Retinal pigment epithelial cell (primary cell): Measurements from ENCODE around the gene CEP41.

Experiments used
- DNase-seq: peaks from one replicate; pipeline ENCODE4 v3.0.0-alpha.2; 2010; ENCODE audit warnings: low read depth
- H3K4me3 ChIP-seq: 2 replicates; pipeline ENCODE4 v1.5.1; 2011; ENCODE audit warnings: mild to moderate bottlenecking, low read length, control low read depth, moderate library complexity
- CTCF ChIP-seq: conservative IDR thresholded peaks from 2 replicates; pipeline ENCODE4 v1.5.1; 2011; ENCODE audit warnings: low read depth, low read length, control low read depth, inconsistent platforms

CEP41 gene

GRCh38 chr7:130421684-130422083, 19.1 kb downstream of the CEP41 start:
- no peak for DNase-seq
- no peak overlapping the region for H3K4me3 ChIP-seq
- TF ChIP-seq CTCF = no peak

GRCh38 chr7:130420943-130421578, 19.8 kb downstream of the CEP41 start:
- DNase-seq = no peak
- TF ChIP-seq CTCF = no peak
- no peak overlapping the region for H3K4me3 ChIP-seq

DNA sequence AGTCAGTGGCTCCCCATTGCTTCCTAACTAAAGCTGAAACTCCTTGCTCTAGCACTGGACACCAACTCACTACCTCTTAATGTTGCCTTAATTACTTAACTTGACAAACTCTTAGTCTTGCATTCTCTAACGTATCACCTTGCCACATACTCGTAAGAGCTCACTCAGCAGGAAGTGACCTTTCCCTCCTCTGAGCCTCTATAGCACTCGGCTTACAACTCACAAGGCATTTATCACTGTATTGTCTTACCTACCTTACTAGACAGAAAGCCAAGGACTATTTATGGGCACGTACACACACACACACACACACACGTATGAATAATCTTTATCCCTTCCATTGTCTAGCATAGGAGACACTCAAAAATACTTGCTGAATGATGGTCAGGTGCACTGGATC, 21.2 kb downstream of the CEP41 start:
- H3K4me3 ChIP-seq = no peak overlapping the region
- no peak for TF ChIP-seq CTCF
- no peak for DNase-seq

DNA sequence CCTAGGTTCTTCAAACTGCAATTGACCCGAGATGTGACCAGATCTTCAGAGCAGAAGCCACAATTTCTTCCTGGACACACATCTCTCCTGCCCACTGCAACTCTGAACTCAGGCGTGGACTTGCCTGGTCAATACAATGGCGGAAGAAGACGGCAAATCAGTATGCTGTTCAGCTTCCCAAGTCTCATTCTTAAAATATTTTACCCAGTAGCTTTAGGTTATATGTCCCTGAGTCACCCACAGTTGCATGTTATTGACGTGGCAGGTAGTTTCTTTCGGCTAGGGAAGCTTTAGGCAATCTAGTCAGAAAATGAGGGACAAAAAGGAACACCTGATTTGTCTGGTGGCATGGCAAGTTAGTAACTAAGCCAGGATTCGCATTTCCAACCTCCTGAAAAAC, 22.5 kb downstream of the CEP41 start:
- no peak for DNase-seq
- no peak for TF ChIP-seq CTCF
- no peak overlapping the region for H3K4me3 ChIP-seq

GRCh38 chr7:130417213-130417612, 23.6 kb downstream of the CEP41 start:
- no peak for DNase-seq
- TF ChIP-seq CTCF = no peak
- no peak overlapping the region for H3K4me3 ChIP-seq

DNA sequence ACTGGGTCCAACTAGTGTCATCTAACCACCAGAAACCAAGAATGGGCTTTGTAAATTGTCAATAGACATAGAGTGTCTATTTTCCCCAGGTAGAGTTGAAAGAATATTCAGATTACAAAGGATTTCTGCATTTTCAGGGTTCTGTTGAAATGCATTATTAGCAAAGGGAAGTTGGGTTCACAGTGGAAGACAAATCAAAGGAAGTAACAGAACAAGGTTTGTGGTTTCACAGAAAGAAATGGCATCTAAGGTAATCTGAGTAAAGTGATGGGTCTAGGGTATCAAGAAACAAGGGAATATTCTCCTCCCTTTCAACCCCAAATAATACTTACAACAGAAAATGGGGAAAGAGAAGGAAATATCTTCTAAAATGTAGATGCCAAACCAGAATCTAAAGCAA, 25.8 kb downstream of the CEP41 start:
- no peak overlapping the region for H3K4me3 ChIP-seq
- DNase-seq = no peak

More for the DNA sequence above, 25.8 kb downstream of the CEP41 start:
- no peak for TF ChIP-seq CTCF
